Fibroblast of pulmonary artery (primary cell): ENCODE measurements around the gene HAUS6.
A peak's percentile ranks its signal among the peaks of the same experiment; 100 is the strongest.
"Not testable (repeated sequence)": the region's sequence is repeated elsewhere in the genome, so short reads cannot be mapped to it uniquely, and the experiment has no call there.

Experiments used
- DNase-seq: peaks from one replicate; pipeline ENCODE4 v3.0.0-alpha.2; 2010; ENCODE audit warnings: low read depth
- H3K4me3 ChIP-seq: replicated peaks from 2 replicates; pipeline ENCODE4 v1.5.1; 2011; ENCODE audit warnings: low read depth, mild to moderate bottlenecking, control low read depth, low read length, moderate library complexity
- CTCF ChIP-seq: IDR thresholded peaks from 2 replicates; pipeline ENCODE4 v1.5.1; 2011; ENCODE audit warnings: mild to moderate bottlenecking, control low read depth, low read length, inconsistent platforms; ENCODE audit errors: missing control alignments

Gene HAUS6

GRCh38 chr9:19032406-19032805 is 70.3 kb downstream of the HAUS6 start:
- no peak for DNase-seq
- TF ChIP-seq CTCF = no peak

GRCh38 chr9:19030899-19031298 is 71.8 kb downstream of the HAUS6 start:
- TF ChIP-seq CTCF = no peak
- DNase-seq = no peak
- no peak overlapping the region for H3K4me3 ChIP-seq

More at GRCh38 chr9:19032406-19032805, 70.3 kb downstream of the HAUS6 start:
- no peak overlapping the region for H3K4me3 ChIP-seq

GRCh38 chr9:19028835-19029451 is 73.8 kb downstream of the HAUS6 start:
- TF ChIP-seq CTCF = peak; percentile 66
- H3K4me3 ChIP-seq = no peak overlapping the region
- peak; percentile 83 for DNase-seq

GRCh38 chr9:19027825-19028224 is 74.9 kb downstream of the HAUS6 start:
- H3K4me3 ChIP-seq = no peak overlapping the region
- no peak for TF ChIP-seq CTCF
- no peak for DNase-seq

GRCh38 chr9:19026375-19026774 is 76.3 kb downstream of the HAUS6 start:
- no peak overlapping the region for H3K4me3 ChIP-seq
- no peak for DNase-seq
- no peak for TF ChIP-seq CTCF

- no peak overlapping the region for H3K4me3 ChIP-seq
- DNase-seq = no peak
- TF ChIP-seq CTCF = no peak
These were observed 79.6 kb downstream of the HAUS6 start for GRCh38 chr9:19023078-19023477.

GRCh38 chr9:19022206-19022605 is 80.5 kb downstream of the HAUS6 start:
- no peak for TF ChIP-seq CTCF
- DNase-seq = no peak
- H3K4me3 ChIP-seq = no peak overlapping the region

- not testable (repeated sequence) for H3K4me3 ChIP-seq, DNase-seq
These were observed 81.1 kb downstream of the HAUS6 start for GRCh38 chr9:19021649-19022048.
